ENCODE measurements around the gene OR51M1. TPM values are rescaled to one million over a fixed set of nuclear protein-coding genes. Genes with fewer than 3 reads are reported as not detected.

Gene OR51M1
- total RNA-seq, 8 experiments from 2014 or later, result 0.05 to 0.66 (median 0.20) TPM; not detected in 1

- WGBS, 10 experiments, result 46 to 72% (median 53%) methylated on average over 1 to 5 of the region's 5 CpGs; no CpG with 5 or more reads in 2 of the 10 experiments
- no peaks in the 10 kb centered on the region for H3K4me1 ChIP-seq (replicated peaks in 1 of 2)
- in situ Hi-C loops (cut with MboI; ENCODE audit: low pct_unique_long_range_greater_than_20kb in 2 of 9, low sequenced_read_pairs in 9 of 9, unreplicated experiment in 9 of 9), result no loop called here
- no peak overlapping the region for H3K4me3 ChIP-seq
- no peak for ATAC-seq (replicated peaks in 6 of 8)
- H3K27ac ChIP-seq, result no peak overlapping the region
These were observed 37.4 kb downstream of the OR51M1 start for GRCh38 chr11:5420993-5421392.

DNA sequence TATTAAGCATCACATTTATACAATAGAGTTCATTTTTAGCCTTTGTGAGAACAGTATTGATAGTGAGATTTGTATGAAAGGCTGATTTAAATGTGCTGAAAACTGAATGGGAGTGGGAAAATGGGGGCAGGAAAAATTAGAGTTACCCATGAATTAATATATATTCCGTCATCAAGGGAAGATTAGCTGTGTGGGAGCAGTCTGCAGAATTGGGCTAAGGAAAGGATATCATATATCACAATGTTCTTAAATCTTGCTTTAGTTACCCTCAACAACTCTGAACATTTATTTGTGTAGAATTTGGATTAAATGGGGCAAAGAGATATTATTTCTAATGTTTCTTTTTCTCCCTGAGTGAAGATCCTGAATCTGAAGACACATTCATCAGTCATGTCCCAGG, 38.2 kb downstream of the OR51M1 start, which contains the start of gene OR51Q1:
Gene OR51Q1, plus strand, starts transcription at position 301 of the 400 bp plus-strand sequence. Its CDS starts 90 bp downstream, at position 391.
- 33 to 100% (median 79%) methylated on average over 1 of the region's 1 CpG; no CpG with 5 or more reads in 4 of the 10 experiments for WGBS, 10 experiments
- H3K4me1 ChIP-seq (replicated peaks in 1 of 2), result no peaks in the 10 kb centered on the region
- in situ Hi-C loops (cut with MboI; ENCODE audit: low pct_unique_long_range_greater_than_20kb in 2 of 9, low sequenced_read_pairs in 9 of 9, unreplicated experiment in 9 of 9), result no loop called here
- no peak within 1 kb of the TSS for H3K4me3 ChIP-seq
- no peak for ATAC-seq (replicated peaks in 6 of 8)
- no peak within 1 kb of the TSS for H3K27ac ChIP-seq

- ATAC-seq (replicated peaks in 6 of 8), result peak in 2 of 8 experiments; percentile 35 to 59
- Histone ChIP-seq H3K4me1 (replicated peaks in 1 of 2) (no peaks in the 10 kb centered on the region), H3K4me3 (no peak overlapping the region), H3K27ac (no peak overlapping the region)
- 20 to 100% (median 83%) methylated on average over 1 to 3 of the region's 3 CpGs; no CpG with 5 or more reads in 2 of the 10 experiments for WGBS, 10 experiments
- in situ Hi-C loops (cut with MboI; ENCODE audit: low pct_unique_long_range_greater_than_20kb in 2 of 9, low sequenced_read_pairs in 9 of 9, unreplicated experiment in 9 of 9), result no loop called here
These were observed 39.5 kb downstream of the OR51M1 start for GRCh38 chr11:5423131-5423530.

DNA sequence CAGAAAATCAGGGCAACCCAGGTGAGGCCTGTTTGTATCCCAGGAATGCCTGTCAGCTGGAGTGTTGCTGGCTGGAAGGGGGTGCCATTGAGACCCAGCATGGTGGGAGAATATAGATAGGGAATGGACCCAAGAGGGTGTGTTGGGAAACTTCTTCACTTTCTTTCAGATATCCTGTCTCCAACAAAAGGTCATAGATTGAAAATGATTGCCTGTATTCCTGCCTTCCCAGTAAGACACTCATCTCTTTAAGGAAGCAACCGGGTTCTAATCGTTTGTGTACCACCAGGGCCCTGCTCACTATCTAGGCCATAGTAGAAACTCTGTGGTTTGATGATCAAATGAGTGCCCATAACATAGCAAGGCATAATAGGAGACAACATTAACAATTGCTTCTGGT, 57.8 kb downstream of the OR51M1 start, which contains the start of gene OR51I1:
Gene OR51I1, minus strand, starts transcription at position 101 of the 400 bp plus-strand sequence. Its CDS starts 0 bp downstream, at position 101.
- Histone ChIP-seq H3K4me3 (no peak within 1 kb of the TSS), H3K27ac (no peak within 1 kb of the TSS), H3K4me1 (replicated peaks in 1 of 2) (no peaks in the 10 kb centered on the region)
- WGBS, 10 experiments, result 20 to 83% (median 25%) methylated on average over 1 to 2 of the region's 2 CpGs; no CpG with 5 or more reads in 5 of the 10 experiments
- ATAC-seq (replicated peaks in 6 of 8), result no peak
- in situ Hi-C loops (cut with MboI; ENCODE audit: low pct_unique_long_range_greater_than_20kb in 2 of 9, low sequenced_read_pairs in 9 of 9, unreplicated experiment in 9 of 9), result no loop called here

Other genes starting within 250 kb of the OR51M1 start
- 1 to 10 TPM in 1 of 8 experiments, under 1 TPM in 5, not detected in 2; 0.04 to 1.6 (median 0.18) TPM for gene OR52A5, start 245.5 kb upstream of the OR51M1 start, total RNA-seq
- under 1 TPM in 7 of 8 experiments, not detected in 1; under 0.01 to 0.56 (median 0.05) TPM for gene OR52A1, start 229.1 kb upstream of the OR51M1 start, total RNA-seq
- under 1 TPM in 3 of 8 experiments, not detected in 5; 0.37 to 0.85 (median 0.46) TPM for gene OR51V1, start 183.1 kb upstream of the OR51M1 start, total RNA-seq
- under 1 TPM in 1 of 8 experiments, not detected in 7; 0.71 TPM for gene HBB, start 156.7 kb upstream of the OR51M1 start, total RNA-seq
- gene HBD, start 149.3 kb upstream of the OR51M1 start, total RNA-seq, result under 1 TPM in 1 of 8 experiments, not detected in 7; 0.46 TPM
- under 1 TPM in 1 of 8 experiments, not detected in 7; 0.25 TPM for gene HBG1, start 134.0 kb upstream of the OR51M1 start, total RNA-seq
- not detected for gene HBG2, start 129.0 kb upstream of the OR51M1 start, total RNA-seq
- under 1 TPM in 1 of 8 experiments, not detected in 7; 0.50 TPM for gene HBE1, start 113.9 kb upstream of the OR51M1 start, total RNA-seq
- gene OR51B4, start 81.9 kb upstream of the OR51M1 start, total RNA-seq, result under 1 TPM in 3 of 8 experiments, not detected in 5; 0.52 to 0.90 (median 0.61) TPM
- under 1 TPM in 2 of 8 experiments, not detected in 6; 0.23 to 0.36 TPM for gene OR51B2, start 59.5 kb upstream of the OR51M1 start, total RNA-seq
- under 1 TPM in 6 of 8 experiments, not detected in 2; 0.25 to 0.92 (median 0.51) TPM for gene OR51B5, start 40.3 kb upstream of the OR51M1 start, total RNA-seq
- under 1 TPM in 4 of 8 experiments, not detected in 4; 0.21 to 0.55 (median 0.32) TPM for gene OR51B6, start 32.3 kb upstream of the OR51M1 start, total RNA-seq
- 1 to 10 TPM in 1 of 8 experiments, under 1 TPM in 4, not detected in 3; 0.11 to 1.2 (median 0.46) TPM for gene OR51Q1, start 38.3 kb downstream of the OR51M1 start, total RNA-seq
- under 1 TPM in 4 of 8 experiments, not detected in 4; 0.16 to 0.66 (median 0.49) TPM for gene OR51I1, start 57.7 kb downstream of the OR51M1 start, total RNA-seq
- under 1 TPM in 6 of 8 experiments, not detected in 2; 0.11 to 0.47 (median 0.16) TPM for gene OR51I2, start 65.5 kb downstream of the OR51M1 start, total RNA-seq
- under 1 TPM in 5 of 8 experiments, not detected in 3; 0.22 to 0.57 (median 0.40) TPM for gene OR52D1, start 104.9 kb downstream of the OR51M1 start, total RNA-seq
- under 1 TPM in 7 of 8 experiments, not detected in 1; 0.11 to 0.52 (median 0.23) TPM for gene UBQLN3, start 126.1 kb downstream of the OR51M1 start, total RNA-seq
- under 1 TPM; 0.15 to 0.73 (median 0.33) TPM for gene UBQLNL, start 132.9 kb downstream of the OR51M1 start, total RNA-seq
- gene OR52H1, start 164.7 kb downstream of the OR51M1 start, total RNA-seq, result under 1 TPM in 7 of 8 experiments, not detected in 1; 0.17 to 0.87 (median 0.47) TPM
- gene OR52B6, start 197.1 kb downstream of the OR51M1 start, total RNA-seq, result 1 to 10 TPM in 2 of 8 experiments, under 1 TPM in 3, not detected in 3; 0.25 to 1.4 (median 0.67) TPM
- gene TRIM6, start 212.8 kb downstream of the OR51M1 start, total RNA-seq, result 1 to 10 TPM; 1.2 to 9.0 (median 2.1) TPM
- 1 to 10 TPM in 4 of 8 experiments, under 1 TPM in 4; 0.16 to 9.7 (median 2.2) TPM for gene TRIM34, start 241.2 kb downstream of the OR51M1 start, total RNA-seq